WTC11 (cell line): ENCODE measurements around the gene ADH1A. TPM values are rescaled to one million over a fixed set of nuclear protein-coding genes. Genes with fewer than 3 reads are reported as not detected.

ENCODE experiments used
- ATAC-seq: fragments of 200-7000 bp; cut with Tn5 transposase; 2 replicates; pipeline ENCODE4 v1.10.0; 2021; ENCODE audit warnings: mild to moderate bottlenecking, moderate library complexity
- CTCF ChIA-PET: fragments of 300-600 bp; sonication (Branson Sonifier 250); formaldehyde crosslinking; loops from one replicate; lab custom pipeline; 2021; ENCODE audit warnings: antibody characterized with exemption; lab: Charles Lee
- POLR2A ChIA-PET: fragments of 350-600 bp; sonication (Branson Sonifier 250); formaldehyde crosslinking; loops from one replicate; lab custom pipeline; 2021; ENCODE audit warnings: antibody characterized with exemption; lab: Charles Lee
- DNase-seq: peaks from one replicate; pipeline ENCODE4 v3.0.0; 2021; ENCODE audit warnings: low spot score
- H3K27ac Mint-ChIP-seq: 2 replicates; pipeline ENCODE4 v1.8.0; 2021; ENCODE audit warnings: mixed read lengths
- H3K27me3 Mint-ChIP-seq: 2 replicates; pipeline ENCODE4 v1.8.0; 2021; ENCODE audit warnings: low read depth, mild to moderate bottlenecking, moderate library complexity, mixed read lengths
- H3K36me3 Mint-ChIP-seq: 2 replicates; pipeline ENCODE4 v1.8.0; 2021; ENCODE audit warnings: mixed read lengths
- H3K4me1 Mint-ChIP-seq: 2 replicates; pipeline ENCODE4 v1.8.0; 2022; ENCODE audit warnings: mixed read lengths
- H3K4me3 Mint-ChIP-seq: 2 replicates; pipeline ENCODE4 v1.8.0; 2021; ENCODE audit warnings: mild to moderate bottlenecking, moderate library complexity, mixed read lengths
- H3K9me3 Mint-ChIP-seq: 2 replicates; pipeline ENCODE4 v1.8.0; 2021; ENCODE audit warnings: mixed read lengths
- AFF4 ChIP-seq: sonication (generic); formaldehyde crosslinking; IDR thresholded peaks from 2 replicates; pipeline ENCODE4 v1.8.1; 2023; ENCODE audit warnings: mild to moderate bottlenecking, missing genetic modification reagents, borderline replicate concordance
- ARID4B ChIP-seq: sonication (generic); formaldehyde crosslinking; IDR thresholded peaks from 2 replicates; pipeline ENCODE4 v1.8.0; 2023; ENCODE audit warnings: missing genetic modification reagents, mild to moderate bottlenecking, borderline replicate concordance
- CREM ChIP-seq: sonication (generic); formaldehyde crosslinking; IDR thresholded peaks from 2 replicates; pipeline ENCODE4 v1.8.1; 2022; ENCODE audit warnings: mild to moderate bottlenecking, missing genetic modification reagents, moderate library complexity
- CTCF ChIP-seq: fragments of 200-600 bp; IDR thresholded peaks from 2 replicates; pipeline ENCODE4 v1.8.0; 2022; ENCODE audit warnings: antibody characterized with exemption
- E2F5 ChIP-seq: sonication (generic); formaldehyde crosslinking; IDR thresholded peaks from 2 replicates; pipeline ENCODE4 v1.8.1; 2022; ENCODE audit warnings: mild to moderate bottlenecking, moderate library complexity, missing genetic modification reagents
- HMGA2 ChIP-seq: fragments of 250-450 bp; sonication (Bioruptor Pico); IDR thresholded peaks from 2 replicates; pipeline ENCODE4 v1.4.0; 2021; ENCODE audit warnings: mild to moderate bottlenecking, moderate library complexity
- KAT7 ChIP-seq: sonication (generic); formaldehyde crosslinking; IDR thresholded peaks from 2 replicates; pipeline ENCODE4 v1.8.1; 2023; ENCODE audit warnings: missing genetic modification reagents, mild to moderate bottlenecking, borderline replicate concordance
- NFE2L1 ChIP-seq: sonication (generic); formaldehyde crosslinking; IDR thresholded peaks from 2 replicates; pipeline ENCODE4 v1.8.1; 2023; ENCODE audit warnings: missing genetic modification reagents
- RELA ChIP-seq: sonication (generic); formaldehyde crosslinking; IDR thresholded peaks from 2 replicates; pipeline ENCODE4 v1.8.1; 2022; ENCODE audit warnings: missing genetic modification reagents, mild to moderate bottlenecking, borderline replicate concordance
- ZNF317 ChIP-seq: sonication (generic); formaldehyde crosslinking; IDR thresholded peaks from 2 replicates; pipeline ENCODE4 v1.8.1; 2023; ENCODE audit warnings: low read depth, mild to moderate bottlenecking, moderate library complexity, missing genetic modification reagents, borderline replicate concordance
- ZNF416 ChIP-seq: fragments of 250-450 bp; sonication (Bioruptor Pico); IDR thresholded peaks from 2 replicates; pipeline ENCODE4 v1.9.0; 2021; ENCODE audit warnings: mild to moderate bottlenecking, inconsistent platforms
- ZSCAN18 ChIP-seq: fragments of 250-450 bp; sonication (Bioruptor Pico); IDR thresholded peaks from 2 replicates; pipeline ENCODE4 v2.1.2; 2022; ENCODE audit warnings: mild to moderate bottlenecking, moderate library complexity
- total RNA-seq: library from RNA; stranded (reverse); gene quantifications from 3 replicates; pipeline ENCODE4 v1.2.3, GENCODE V29; 2021

ADH1A gene
- total RNA-seq, 1 experiment from 2014 or later, result not detected

GRCh38 chr4:99329876-99330275 lies 39.1 kb upstream of the ADH1A start (continued):
- TF ChIP-seq CTCF, result no peak
- TF ChIP-seq, all 79 proteins: peak for 0

GRCh38 chr4:99324979-99325378 lies 34.2 kb upstream of the ADH1A start:
- peaks cover 10% of the 10 kb centered on the region for H3K36me3 Mint-ChIP-seq
- H3K9me3 Mint-ChIP-seq, result peaks cover 51% of the 10 kb centered on the region
- H3K27me3 Mint-ChIP-seq, result no peaks in the 10 kb centered on the region
- peaks cover 10% of the 10 kb centered on the region for H3K4me1 Mint-ChIP-seq
- ChIA-PET CTCF (no interaction called here), POLR2A (no interaction called here)
- TF ChIP-seq KAT7 (CRISPR knock-in tag), result no peak
- TF ChIP-seq ARID4B (CRISPR knock-in tag), result no peak
- H3K27ac Mint-ChIP-seq, result no peak overlapping the region
- no peak overlapping the region for H3K4me3 Mint-ChIP-seq
- ATAC-seq (no peak), DNase-seq (no peak)

GRCh38 chr4:99324361-99324760 lies 33.6 kb upstream of the ADH1A start:
- Mint-ChIP-seq H3K27ac (no peak overlapping the region), H3K36me3 (peaks cover 10% of the 10 kb centered on the region), H3K9me3 (peaks cover 45% of the 10 kb centered on the region), H3K4me1 (peaks cover 10% of the 10 kb centered on the region), H3K4me3 (no peak overlapping the region), H3K27me3 (no peaks in the 10 kb centered on the region)
- TF ChIP-seq HMGA2 (CRISPR knock-in tag), result no peak
- DNase-seq, result no peak
- ATAC-seq, result no peak
- POLR2A ChIA-PET, result no interaction called here
- CTCF ChIA-PET, result no interaction called here

GRCh38 chr4:99323756-99324155 lies 33.0 kb upstream of the ADH1A start:
- peaks cover 39% of the 10 kb centered on the region for H3K9me3 Mint-ChIP-seq
- ChIA-PET POLR2A (no interaction called here), CTCF (interaction anchor here (0.6 kb wide), 1 partner anchor 53 kb away, joined by 3 read pairs; no protein-coding TSS in a partner anchor)
- DNase-seq, result no peak
- peaks cover 10% of the 10 kb centered on the region for H3K36me3 Mint-ChIP-seq
- no peak for ATAC-seq
- H3K4me3 Mint-ChIP-seq, result no peak overlapping the region
- H3K4me1 Mint-ChIP-seq, result peaks cover 10% of the 10 kb centered on the region
- no peaks in the 10 kb centered on the region for H3K27me3 Mint-ChIP-seq
- no peak overlapping the region for H3K27ac Mint-ChIP-seq
- TF ChIP-seq E2F5 (CRISPR knock-in tag) (no peak), ZSCAN18 (CRISPR knock-in tag) (no peak), NFE2L1 (CRISPR knock-in tag) (no peak), AFF4 (CRISPR knock-in tag) (no peak), RELA (CRISPR knock-in tag) (no peak), CREM (CRISPR knock-in tag) (no peak), ZNF317 (no peak), ZNF416 (CRISPR knock-in tag) (no peak)
